ENCODE data around the gene SPEG. TPM values are rescaled to one million over a fixed set of nuclear protein-coding genes. Genes with fewer than 3 reads are reported as not detected.

The SPEG gene
- total RNA-seq, 1 donor from 2014 or later = 6.1 TPM

GRCh38 chr2:219501849-219502248 lies 67.2 kb downstream of the SPEG start:
- no peak overlapping the region for H3K4me3 Mint-ChIP-seq (ENCODE audit: unreplicated experiment)
- peaks cover 18% of the 10 kb centered on the region for H3K27me3 Mint-ChIP-seq (ENCODE audit: unreplicated experiment)
- peaks cover 53% of the 10 kb centered on the region for H3K4me1 Mint-ChIP-seq (ENCODE audit: unreplicated experiment)
- DNase-seq (ENCODE audit: low spot score) = no peak
- H3K9me3 Mint-ChIP-seq (ENCODE audit: unreplicated experiment) = no peaks in the 10 kb centered on the region
- H3K27ac Mint-ChIP-seq (ENCODE audit: unreplicated experiment) = no peak overlapping the region
- peaks cover 24% of the 10 kb centered on the region for H3K36me3 Mint-ChIP-seq (ENCODE audit: low read depth, unreplicated experiment)
- no peak for TF ChIP-seq CTCF (IDR thresholded peaks at IDR 0.05; ENCODE audit: unreplicated experiment)

GRCh38 chr2:219502618-219503017 lies 68.0 kb downstream of the SPEG start:
- peaks cover 16% of the 10 kb centered on the region for H3K27me3 Mint-ChIP-seq (ENCODE audit: unreplicated experiment)
- DNase-seq (ENCODE audit: low spot score) = no peak
- no peaks in the 10 kb centered on the region for H3K9me3 Mint-ChIP-seq (ENCODE audit: unreplicated experiment)
- no peak overlapping the region for H3K4me3 Mint-ChIP-seq (ENCODE audit: unreplicated experiment)
- peaks cover 24% of the 10 kb centered on the region for H3K36me3 Mint-ChIP-seq (ENCODE audit: low read depth, unreplicated experiment)
- no peak for TF ChIP-seq CTCF (IDR thresholded peaks at IDR 0.05; ENCODE audit: unreplicated experiment)
- H3K27ac Mint-ChIP-seq (ENCODE audit: unreplicated experiment) = peak overlapping the region; percentile 24
- H3K4me1 Mint-ChIP-seq (ENCODE audit: unreplicated experiment) = peaks cover 56% of the 10 kb centered on the region

- Mint-ChIP-seq H3K4me3 (ENCODE audit: unreplicated experiment) (no peak overlapping the region), H3K27ac (ENCODE audit: unreplicated experiment) (no peak overlapping the region), H3K4me1 (ENCODE audit: unreplicated experiment) (peaks cover 49% of the 10 kb centered on the region), H3K36me3 (ENCODE audit: low read depth, unreplicated experiment) (peaks cover 20% of the 10 kb centered on the region), H3K9me3 (ENCODE audit: unreplicated experiment) (no peaks in the 10 kb centered on the region), H3K27me3 (ENCODE audit: unreplicated experiment) (peaks cover 8% of the 10 kb centered on the region)
- DNase-seq (ENCODE audit: low spot score) = no peak
- TF ChIP-seq CTCF (IDR thresholded peaks at IDR 0.05; ENCODE audit: unreplicated experiment) = no peak
Measured at GRCh38 chr2:219505585-219505984, 70.9 kb downstream of the SPEG start.

- Mint-ChIP-seq H3K9me3 (ENCODE audit: unreplicated experiment) (no peaks in the 10 kb centered on the region), H3K4me3 (ENCODE audit: unreplicated experiment) (no peak overlapping the region), H3K27me3 (ENCODE audit: unreplicated experiment) (peaks cover 8% of the 10 kb centered on the region), H3K36me3 (ENCODE audit: low read depth, unreplicated experiment) (peaks cover 20% of the 10 kb centered on the region), H3K27ac (ENCODE audit: unreplicated experiment) (no peak overlapping the region), H3K4me1 (ENCODE audit: unreplicated experiment) (peaks cover 43% of the 10 kb centered on the region)
- no peak for DNase-seq (ENCODE audit: low spot score)
- no peak for TF ChIP-seq CTCF (IDR thresholded peaks at IDR 0.05; ENCODE audit: unreplicated experiment)
Measured at GRCh38 chr2:219506153-219506801, 71.6 kb downstream of the SPEG start.

- H3K27me3 Mint-ChIP-seq (ENCODE audit: unreplicated experiment) = peaks cover 10% of the 10 kb centered on the region
- no peak for TF ChIP-seq CTCF (IDR thresholded peaks at IDR 0.05; ENCODE audit: unreplicated experiment)
- peaks cover 20% of the 10 kb centered on the region for H3K36me3 Mint-ChIP-seq (ENCODE audit: low read depth, unreplicated experiment)
- no peak overlapping the region for H3K4me3 Mint-ChIP-seq (ENCODE audit: unreplicated experiment)
- H3K4me1 Mint-ChIP-seq (ENCODE audit: unreplicated experiment) = peaks cover 39% of the 10 kb centered on the region
- DNase-seq (ENCODE audit: low spot score) = no peak
- H3K27ac Mint-ChIP-seq (ENCODE audit: unreplicated experiment) = no peak overlapping the region
- no peaks in the 10 kb centered on the region for H3K9me3 Mint-ChIP-seq (ENCODE audit: unreplicated experiment)
Measured at GRCh38 chr2:219506802-219507526, 72.3 kb downstream of the SPEG start.

All from endothelial cell (in vitro differentiated cells).